Endothelial cell of umbilical vein (primary cell): ENCODE results near the gene KRTAP20-4. TPM values are rescaled to one million over a fixed set of nuclear protein-coding genes. Genes with fewer than 3 reads are reported as not detected.

Source experiments
- BruUV-seq: library from RNA; stranded (reverse); fragments of 400-500 nt; replicated peaks from 2 replicates; lab custom pipeline; 2021; lab: Mats Ljungman, UMichigan
- CTCF ChIA-PET: fragments of 300-600, 350-600 bp; sonication (Branson Sonifier 250); formaldehyde crosslinking; loops from one replicate; lab custom pipeline; 2021; ENCODE audit warnings: antibody characterized with exemption, inconsistent platforms; lab: Charles Lee
- POLR2A ChIA-PET: fragments of 300-600, 350-600 bp; sonication (Branson Sonifier 250); formaldehyde crosslinking; loops from one replicate; lab custom pipeline; 2021; ENCODE audit warnings: antibody characterized with exemption, inconsistent platforms; lab: Charles Lee
- DNase-seq: peaks from one replicate; pipeline ENCODE4 v3.0.0-alpha.2; 2011; ENCODE audit warnings: low read depth, low spot score
- FAIRE-seq: peaks from 2 replicates; lab custom pipeline; 2011; peaks lifted over from hg19 to GRCh38; lab: Jason Lieb, UNC
- H2AFZ ChIP-seq: 2 replicates; pipeline ENCODE4 v1.6.0; 2012; ENCODE audit warnings: low read depth, low read length, control low read depth, inconsistent platforms
- H3K27ac ChIP-seq: 2 replicates; pipeline ENCODE4 v1.5.1; 2011; ENCODE audit warnings: low read depth, mild to moderate bottlenecking, control low read depth, low read length, moderate library complexity; ENCODE audit not compliant: insufficient read depth
- H3K27me3 ChIP-seq, 2 experiments: 2 replicates each; pipeline versions ENCODE4 v1.6.0 to v1.6.1; 2011; ENCODE audit warnings: low read length in 2 of 2, mixed read lengths in 1 of 2; ENCODE audit not compliant: control insufficient read depth in 2 of 2, insufficient read depth in 2 of 2
- H3K36me3 ChIP-seq, 2 experiments: 2 replicates in 1 of 2; 3 replicates in 1 of 2; pipeline ENCODE4 v1.5.1; 2011; ENCODE audit warnings: low read length in 2 of 2, mild to moderate bottlenecking in 1 of 2, moderate library complexity in 1 of 2; ENCODE audit not compliant: control insufficient read depth in 2 of 2, insufficient read depth in 2 of 2; ENCODE audit errors: extremely low read depth in 1 of 2
- H3K4me1 ChIP-seq: 3 replicates; pipeline ENCODE4 v1.5.1; 2011; ENCODE audit warnings: mild to moderate bottlenecking, low read length; ENCODE audit not compliant: control insufficient read depth, insufficient read depth; ENCODE audit errors: extremely low read depth
- H3K4me2 ChIP-seq: 2 replicates; pipeline ENCODE4 v1.6.1; 2011; ENCODE audit warnings: low read length, control low read depth, mixed read lengths; ENCODE audit not compliant: insufficient read depth
- H3K4me3 ChIP-seq, 3 experiments: fragments of 200-600 bp in 1 of 3; sonication (generic), shearing (Covaris generic) in 1 of 3; replicated peaks in 1 of 3; 2 replicates each; pipeline ENCODE4 v1.5.1; 2011 to 2016; ENCODE audit warnings: control low read depth in 3 of 3, low read length in 3 of 3, mild to moderate bottlenecking in 2 of 3, inconsistent platforms in 1 of 3, low read depth in 1 of 3, moderate library complexity in 1 of 3; ENCODE audit not compliant: insufficient read depth in 1 of 3
- H3K79me2 ChIP-seq: 2 replicates; pipeline ENCODE4 v1.6.0; 2012; ENCODE audit warnings: low read length, inconsistent platforms; ENCODE audit not compliant: control insufficient read depth, insufficient read depth
- H3K9ac ChIP-seq: replicated peaks from 2 replicates; pipeline ENCODE3; 2011; ENCODE audit warnings: low read length, control low read depth; ENCODE audit not compliant: insufficient read depth; ENCODE audit errors: extremely low read depth
- H3K9me1 ChIP-seq: replicated peaks from 3 replicates; pipeline ENCODE4 v1.6.0; 2011; ENCODE audit warnings: mild to moderate bottlenecking, low read length; ENCODE audit not compliant: control insufficient read depth, insufficient read depth; ENCODE audit errors: extremely low read depth
- H3K9me3 ChIP-seq: replicated peaks from 2 replicates; pipeline ENCODE4 v1.5.1; 2012; ENCODE audit warnings: low read length, inconsistent platforms; ENCODE audit not compliant: control insufficient read depth, insufficient read depth
- H4K20me1 ChIP-seq: replicated peaks from 2 replicates; pipeline ENCODE3; 2011; ENCODE audit warnings: mild to moderate bottlenecking, low read length; ENCODE audit not compliant: control insufficient read depth, insufficient read depth; ENCODE audit errors: extremely low read depth
- EZH2 ChIP-seq: IDR thresholded peaks from 2 replicates; pipeline ENCODE4 v1.6.1; 2012; ENCODE audit warnings: borderline replicate concordance, low read depth, mild to moderate bottlenecking, moderate library complexity, low read length, inconsistent platforms; ENCODE audit not compliant: severe bottlenecking
- FOS ChIP-seq: IDR thresholded peaks from 2 replicates; pipeline ENCODE4 v1.6.1; 2011; ENCODE audit warnings: mild to moderate bottlenecking, low read length, moderate library complexity, borderline replicate concordance; ENCODE audit not compliant: insufficient read depth
- GATA2 ChIP-seq: IDR thresholded peaks from 2 replicates; pipeline ENCODE4 v1.7.0; 2011; ENCODE audit warnings: low read depth, mild to moderate bottlenecking, moderate library complexity, mixed read lengths, low read length; ENCODE audit not compliant: insufficient read length, insufficient read depth
- JUN ChIP-seq: IDR thresholded peaks from 2 replicates; pipeline ENCODE4 v1.6.1; 2011; ENCODE audit warnings: borderline replicate concordance, low read depth; ENCODE audit not compliant: insufficient read length, insufficient read depth
- MYC ChIP-seq: IDR thresholded peaks from one replicate; pipeline ENCODE4 v1.6.1; 2011; ENCODE audit warnings: mild to moderate bottlenecking, low read depth, low read length
- POLR2A ChIP-seq: IDR thresholded peaks from 2 replicates; pipeline ENCODE4 v1.6.1; 2012; ENCODE audit warnings: low read depth, mild to moderate bottlenecking, control low read depth, low read length
- POLR2AphosphoS5 ChIP-seq: IDR thresholded peaks from 2 replicates; pipeline ENCODE4 v1.6.1; 2012; ENCODE audit warnings: low read depth, mild to moderate bottlenecking, control low read depth, low read length, moderate library complexity; ENCODE audit not compliant: insufficient read depth
- dilution Hi-C: fragments of 300-500 bp; cut with MboI; formaldehyde crosslinking; loops from one replicate; pipeline ENCODE4 v1.15.0; 2019; ENCODE audit warnings: low sequenced_read_pairs; ENCODE audit not compliant: extremely low pct_ligation_motif_present
- intact Hi-C: fragments of 100-400 bp; cut with micrococcal nuclease; formaldehyde crosslinking; loops from one replicate; pipeline ENCODE4 v1.10.0; 2022
- polyA plus RNA-seq, 4 experiments: library from polyadenylated mRNA; depleted of rRNA in 3 of 4; stranded (reverse) in 3 of 4; unstranded in 1 of 4; fragments of >200 nt; gene quantifications; 2 replicates each; pipeline versions ENCODE4 v1.2.1 to v1.2.3, GENCODE V29; 2011 to 2012; ENCODE audit warnings: missing spikeins in 1 of 4
- total RNA-seq: library from RNA; stranded (reverse); gene quantifications from 2 replicates; pipeline ENCODE4 v1.2.3, GENCODE V29; 2021
- TF ChIP-seq, protein P1 (sequence below), 2 donors: IDR thresholded peaks; 1 replicate in 1 of 2; 2 replicates in 1 of 2; pipeline ENCODE4 v1.5.1; 2011; ENCODE audit warnings: low read length in 2 of 2, mild to moderate bottlenecking in 2 of 2, moderate library complexity in 2 of 2, control low read depth in 1 of 2, inconsistent platforms in 1 of 2, low read depth in 1 of 2; ENCODE audit not compliant: insufficient read depth in 1 of 2; ENCODE audit errors: extremely low read depth in 1 of 2
- TF ChIP-seq, protein P2 (sequence below): IDR thresholded peaks from 2 replicates; pipeline ENCODE4 v1.6.1; 2011; ENCODE audit not compliant: insufficient read depth, insufficient read length

The KRTAP20-4 gene
- total and polyA plus RNA-seq, 2 donors (not counting 3 experiments of a cell fraction or from before 2014, with no cell fraction given): not detected

GRCh38 chr21:30612132-30612531 lies 8.3 kb upstream of the KRTAP20-4 start:
- Histone ChIP-seq H3K9me3 (peaks cover 6% of the 10 kb centered on the region), H4K20me1 (no peaks in the 10 kb centered on the region), H3K4me1 (no peaks in the 10 kb centered on the region), H3K27me3 (no peaks in the 10 kb centered on the region), H3K36me3 (no peaks in the 10 kb centered on the region), H3K27ac (no peak overlapping the region), H2AFZ (no peak overlapping the region), H3K4me2 (no peak overlapping the region), H3K79me2 (no peaks in the 10 kb centered on the region), H3K9me1 (no peaks in the 10 kb centered on the region), H3K9ac (no peak overlapping the region), H3K4me3 (no peak overlapping the region)
- DNase-seq (no peak), FAIRE-seq (no peak)
- BruUV-seq: no TSS peak
- intact Hi-C loops (no loop called here), dilution Hi-C loops (no loop called here)
- no peak for TF ChIP-seq POLR2AphosphoS5
- no peak for TF ChIP-seq JUN
- TF ChIP-seq POLR2A: no peak
- no peak for TF ChIP-seq EZH2
- no peak for TF ChIP-seq FOS
- TF ChIP-seq, protein P1, sequence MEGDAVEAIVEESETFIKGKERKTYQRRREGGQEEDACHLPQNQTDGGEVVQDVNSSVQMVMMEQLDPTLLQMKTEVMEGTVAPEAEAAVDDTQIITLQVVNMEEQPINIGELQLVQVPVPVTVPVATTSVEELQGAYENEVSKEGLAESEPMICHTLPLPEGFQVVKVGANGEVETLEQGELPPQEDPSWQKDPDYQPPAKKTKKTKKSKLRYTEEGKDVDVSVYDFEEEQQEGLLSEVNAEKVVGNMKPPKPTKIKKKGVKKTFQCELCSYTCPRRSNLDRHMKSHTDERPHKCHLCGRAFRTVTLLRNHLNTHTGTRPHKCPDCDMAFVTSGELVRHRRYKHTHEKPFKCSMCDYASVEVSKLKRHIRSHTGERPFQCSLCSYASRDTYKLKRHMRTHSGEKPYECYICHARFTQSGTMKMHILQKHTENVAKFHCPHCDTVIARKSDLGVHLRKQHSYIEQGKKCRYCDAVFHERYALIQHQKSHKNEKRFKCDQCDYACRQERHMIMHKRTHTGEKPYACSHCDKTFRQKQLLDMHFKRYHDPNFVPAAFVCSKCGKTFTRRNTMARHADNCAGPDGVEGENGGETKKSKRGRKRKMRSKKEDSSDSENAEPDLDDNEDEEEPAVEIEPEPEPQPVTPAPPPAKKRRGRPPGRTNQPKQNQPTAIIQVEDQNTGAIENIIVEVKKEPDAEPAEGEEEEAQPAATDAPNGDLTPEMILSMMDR (IDR thresholded peaks at IDR 0.05; ENCODE audit: extremely low read depth in 1 of 2, insufficient read depth in 1 of 2, low read depth in 1 of 2, low read length in 2 of 2): no peak
- TF ChIP-seq, protein P2, sequence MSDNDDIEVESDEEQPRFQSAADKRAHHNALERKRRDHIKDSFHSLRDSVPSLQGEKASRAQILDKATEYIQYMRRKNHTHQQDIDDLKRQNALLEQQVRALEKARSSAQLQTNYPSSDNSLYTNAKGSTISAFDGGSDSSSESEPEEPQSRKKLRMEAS: no peak
- TF ChIP-seq MYC: no peak
- no peak for TF ChIP-seq GATA2
- POLR2A ChIA-PET: no interaction called here
- CTCF ChIA-PET: no interaction called here
